ENCODE data around the gene GPSM1. TPM values are rescaled to one million over a fixed set of nuclear protein-coding genes. Genes with fewer than 3 reads are reported as not detected.

Gene GPSM1
- total RNA-seq, 1 experiment from 2014 or later, result 26.9 TPM

- Histone ChIP-seq H3K27me3 (ENCODE audit: low read length) (no peaks in the 10 kb centered on the region), H2AFZ (ENCODE audit: low read length) (no peak overlapping the region), H3K9me3 (ENCODE audit: low read length) (no peaks in the 10 kb centered on the region), H3K27ac (ENCODE audit: low read length) (no peak overlapping the region), H3K4me2 (ENCODE audit: low read length) (no peak overlapping the region), H3K9ac (ENCODE audit: low read length) (no peak overlapping the region), H3K79me2 (ENCODE audit: low read length) (peaks cover 30% of the 10 kb centered on the region), H3K36me3 (ENCODE audit: low read depth, low read length) (no peaks in the 10 kb centered on the region), H3K4me3 (ENCODE audit: low read length) (no peak overlapping the region), H3F3A (ENCODE audit: low read length, unreplicated experiment) (no peaks in the 10 kb centered on the region), H3K9me2 (replicated peaks; ENCODE audit: low read length) (no peaks in the 10 kb centered on the region), H3K4me1 (ENCODE audit: insufficient read depth, low read length) (peaks cover 8% of the 10 kb centered on the region), H4K20me1 (ENCODE audit: low read length) (peaks cover 4% of the 10 kb centered on the region; the same call in 1 of the 2 replicates)
- ChIA-PET POLR2A (ENCODE audit: unreplicated experiment) (no interaction called here), CTCF (no interaction called here)
- no peak for TF ChIP-seq EZH2phosphoT487 (IDR thresholded peaks at IDR 0.05; ENCODE audit: borderline replicate concordance, low read length)
- TF ChIP-seq EZH2 (IDR thresholded peaks at IDR 0.05; ENCODE audit: low read length, unreplicated experiment), result no peak
- TF ChIP-seq, protein P1, sequence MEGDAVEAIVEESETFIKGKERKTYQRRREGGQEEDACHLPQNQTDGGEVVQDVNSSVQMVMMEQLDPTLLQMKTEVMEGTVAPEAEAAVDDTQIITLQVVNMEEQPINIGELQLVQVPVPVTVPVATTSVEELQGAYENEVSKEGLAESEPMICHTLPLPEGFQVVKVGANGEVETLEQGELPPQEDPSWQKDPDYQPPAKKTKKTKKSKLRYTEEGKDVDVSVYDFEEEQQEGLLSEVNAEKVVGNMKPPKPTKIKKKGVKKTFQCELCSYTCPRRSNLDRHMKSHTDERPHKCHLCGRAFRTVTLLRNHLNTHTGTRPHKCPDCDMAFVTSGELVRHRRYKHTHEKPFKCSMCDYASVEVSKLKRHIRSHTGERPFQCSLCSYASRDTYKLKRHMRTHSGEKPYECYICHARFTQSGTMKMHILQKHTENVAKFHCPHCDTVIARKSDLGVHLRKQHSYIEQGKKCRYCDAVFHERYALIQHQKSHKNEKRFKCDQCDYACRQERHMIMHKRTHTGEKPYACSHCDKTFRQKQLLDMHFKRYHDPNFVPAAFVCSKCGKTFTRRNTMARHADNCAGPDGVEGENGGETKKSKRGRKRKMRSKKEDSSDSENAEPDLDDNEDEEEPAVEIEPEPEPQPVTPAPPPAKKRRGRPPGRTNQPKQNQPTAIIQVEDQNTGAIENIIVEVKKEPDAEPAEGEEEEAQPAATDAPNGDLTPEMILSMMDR (conservative IDR thresholded peaks at IDR 0.05; ENCODE audit: low read depth, low read length), result no peak
- DNase-seq (no peak), ATAC-seq (no peak)
- intact Hi-C loops (cut with micrococcal nuclease), result no loop called here
- BruUV-seq (replicated peaks), result no TSS peak
These were observed 3.7 kb downstream of the GPSM1 start for GRCh38 chr9:136331030-136331429.

- DNase-seq (no peak), ATAC-seq (no peak)
- no peak overlapping the region for H3K4me2 ChIP-seq (ENCODE audit: low read length)
- H3K27ac ChIP-seq (ENCODE audit: low read length), result no peak overlapping the region
- POLR2A ChIA-PET (ENCODE audit: unreplicated experiment), result no interaction called here
- H3K9me2 ChIP-seq (replicated peaks; ENCODE audit: low read length), result no peaks in the 10 kb centered on the region
- H3K79me2 ChIP-seq (ENCODE audit: low read length), result peaks cover 30% of the 10 kb centered on the region
- H3K9ac ChIP-seq (ENCODE audit: low read length), result no peak overlapping the region
- no TSS peak for BruUV-seq (replicated peaks)
- no peaks in the 10 kb centered on the region for H3K9me3 ChIP-seq (ENCODE audit: low read length)
- H3K4me1 ChIP-seq (ENCODE audit: insufficient read depth, low read length), result peaks cover 8% of the 10 kb centered on the region
- no peaks in the 10 kb centered on the region for H3K36me3 ChIP-seq (ENCODE audit: low read depth, low read length)
- CTCF ChIA-PET, result no interaction called here
- intact Hi-C loops (cut with micrococcal nuclease), result no loop called here
- no peaks in the 10 kb centered on the region for H3F3A ChIP-seq (ENCODE audit: low read length, unreplicated experiment)
- no peak overlapping the region for H2AFZ ChIP-seq (ENCODE audit: low read length)
- H3K27me3 ChIP-seq (ENCODE audit: low read length), result no peaks in the 10 kb centered on the region
- TF ChIP-seq, protein P1 (conservative IDR thresholded peaks at IDR 0.05; ENCODE audit: low read depth, low read length), result no peak
- TF ChIP-seq EZH2phosphoT487 (IDR thresholded peaks at IDR 0.05; ENCODE audit: borderline replicate concordance, low read length) (no peak), EZH2 (IDR thresholded peaks at IDR 0.05; ENCODE audit: low read length, unreplicated experiment) (no peak)
- H4K20me1 ChIP-seq (ENCODE audit: low read length), result peaks cover 4% of the 10 kb centered on the region; the same call in 1 of the 2 replicates
- H3K4me3 ChIP-seq (ENCODE audit: low read length), result no peak overlapping the region
These were observed 4.5 kb downstream of the GPSM1 start for GRCh38 chr9:136331556-136332481.

DNA sequence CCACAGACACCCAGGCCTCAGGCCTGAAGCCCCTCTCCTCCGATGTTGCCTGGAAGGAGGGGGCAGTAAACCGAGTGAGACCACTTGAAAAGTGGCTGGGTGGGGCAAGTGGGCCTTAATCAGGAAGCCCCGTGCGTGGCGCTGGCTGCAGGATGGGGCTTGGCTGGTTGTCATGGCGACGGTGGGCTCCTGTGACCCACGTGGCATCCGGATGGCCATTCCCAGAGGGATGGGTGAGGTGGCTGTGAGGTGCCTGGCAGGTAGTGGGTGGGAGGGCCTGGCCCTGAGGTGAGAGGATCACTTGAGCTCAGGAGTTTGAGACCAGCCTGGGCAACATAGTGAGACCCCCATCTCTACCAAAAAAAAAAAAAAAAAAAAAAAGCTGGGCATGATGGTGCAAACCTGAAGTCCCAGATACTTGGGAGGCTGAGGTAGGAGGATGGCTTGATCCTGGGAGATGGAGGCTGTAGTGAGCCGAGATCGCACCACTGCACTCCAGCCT lies 5.2 kb downstream of the GPSM1 start:
- no peak for ATAC-seq
- no peak for DNase-seq

More for the DNA sequence above, 5.2 kb downstream of the GPSM1 start:
- no peak overlapping the region for H3K4me2 ChIP-seq (ENCODE audit: low read length)
- H3K4me3 ChIP-seq (ENCODE audit: low read length), result no peak overlapping the region
- H3K9me3 ChIP-seq (ENCODE audit: low read length), result no peaks in the 10 kb centered on the region
- H3K27ac ChIP-seq (ENCODE audit: low read length), result no peak overlapping the region
- no peaks in the 10 kb centered on the region for H3K9me2 ChIP-seq (replicated peaks; ENCODE audit: low read length)
- intact Hi-C loops (cut with micrococcal nuclease), result no loop called here
- POLR2A ChIA-PET (ENCODE audit: unreplicated experiment), result no interaction called here
- no peaks in the 10 kb centered on the region for H3F3A ChIP-seq (ENCODE audit: low read length, unreplicated experiment)
- H3K79me2 ChIP-seq (ENCODE audit: low read length), result peaks cover 30% of the 10 kb centered on the region
- H2AFZ ChIP-seq (ENCODE audit: low read length), result no peak overlapping the region
- no peaks in the 10 kb centered on the region for H3K36me3 ChIP-seq (ENCODE audit: low read depth, low read length)
- no peaks in the 10 kb centered on the region for H3K27me3 ChIP-seq (ENCODE audit: low read length)
- H4K20me1 ChIP-seq (ENCODE audit: low read length), result peaks cover 4% of the 10 kb centered on the region; the same call in 1 of the 2 replicates
- no peak for TF ChIP-seq EZH2 (IDR thresholded peaks at IDR 0.05; ENCODE audit: low read length, unreplicated experiment)
- TF ChIP-seq, protein P1 (conservative IDR thresholded peaks at IDR 0.05; ENCODE audit: low read depth, low read length), result no peak
- TF ChIP-seq EZH2phosphoT487 (IDR thresholded peaks at IDR 0.05; ENCODE audit: borderline replicate concordance, low read length), result no peak
- no peak overlapping the region for H3K9ac ChIP-seq (ENCODE audit: low read length)
- no TSS peak for BruUV-seq (replicated peaks)
- peaks cover 8% of the 10 kb centered on the region for H3K4me1 ChIP-seq (ENCODE audit: insufficient read depth, low read length)
- CTCF ChIA-PET, result no interaction called here

Measured in PC-3 (cell line).